Left lung (tissue), 10 donors: ENCODE results near the gene SAMM50. TPM values are rescaled to one million over a fixed set of nuclear protein-coding genes. Genes with fewer than 3 reads are reported as not detected.
A peak's percentile ranks its signal among the peaks of the same experiment; 100 is the strongest.

ENCODE experiments used
- ATAC-seq: fragments of 200-7000 bp; cut with Tn5 transposase; one replicate; pipeline ENCODE4 v1.9.1; 2020; ENCODE audit warnings: moderate library complexity
- DNase-seq, 4 donors: peaks; one replicate each; pipeline ENCODE4 v3.0.0-alpha.2; 2013 to 2020
- H3K27ac ChIP-seq, 2 donors: fragments of 200-600 bp; sonication (generic) in 1 of 2; one replicate each; pipeline versions ENCODE4 v1.5.0 to v1.8.0; 2020 to 2021
- H3K27me3 ChIP-seq, 2 donors: fragments of 200-600 bp; sonication (generic) in 1 of 2; one replicate each; pipeline versions ENCODE4 v1.5.0 to v1.8.0; 2020 to 2021
- H3K36me3 ChIP-seq, 2 donors: fragments of 200-600 bp; sonication (generic) in 1 of 2; one replicate each; pipeline versions ENCODE4 v1.5.0 to v1.8.0; 2020 to 2021
- H3K4me1 ChIP-seq, 2 donors: fragments of 200-600 bp; one replicate each; pipeline ENCODE4 v1.8.0; 2021
- H3K4me3 ChIP-seq, 2 donors: fragments of 200-600 bp; sonication (generic) in 1 of 2; one replicate each; pipeline versions ENCODE4 v1.5.0 to v1.8.0; 2020 to 2021; ENCODE audit warnings: mild to moderate bottlenecking in 1 of 2
- H3K9me3 ChIP-seq, 2 donors: fragments of 200-600 bp; sonication (generic) in 1 of 2; one replicate each; pipeline versions ENCODE4 v1.5.0 to v1.8.0; 2020 to 2021
- intact Hi-C, 2 donors: fragments of 100-400 bp; cut with DNase I; formaldehyde crosslinking; loops; one replicate each; pipeline versions ENCODE4 v1.11.2 to v1.14.2; 2022
- polyA plus RNA-seq, 6 donors: library from polyadenylated mRNA; unstranded; fragments of 120-200 nt; gene quantifications; one replicate each; pipeline ENCODE4 v1.2.1, GENCODE V29; 2013; ENCODE audit not compliant: insufficient read length in 6 of 6
- total RNA-seq, 2 donors: library from RNA; stranded (reverse); fragmentation: NEBNext Ultra II Directional; extraction: Animal tissue kit (Norgen Biotek cat#: 25700); gene quantifications; one replicate each; pipeline ENCODE4 v1.2.1, GENCODE V29; 2021
- TF ChIP-seq, protein P1 (sequence below), 2 donors: fragments of 200-600 bp; sonication (generic) in 1 of 2; IDR thresholded peaks; one replicate each; pipeline versions ENCODE4 v1.5.0 to v1.8.0; 2021; ENCODE audit warnings: antibody characterized with exemption in 2 of 2
- donor health status: DM: no; HTN: yes; CAD: no.
- donor health status: DM: no; HTN: no; CAD: no.

SAMM50 gene
- total and polyA plus RNA-seq, 8 donors = 23.3 to 66.6 (median 62.3) TPM

DNA sequence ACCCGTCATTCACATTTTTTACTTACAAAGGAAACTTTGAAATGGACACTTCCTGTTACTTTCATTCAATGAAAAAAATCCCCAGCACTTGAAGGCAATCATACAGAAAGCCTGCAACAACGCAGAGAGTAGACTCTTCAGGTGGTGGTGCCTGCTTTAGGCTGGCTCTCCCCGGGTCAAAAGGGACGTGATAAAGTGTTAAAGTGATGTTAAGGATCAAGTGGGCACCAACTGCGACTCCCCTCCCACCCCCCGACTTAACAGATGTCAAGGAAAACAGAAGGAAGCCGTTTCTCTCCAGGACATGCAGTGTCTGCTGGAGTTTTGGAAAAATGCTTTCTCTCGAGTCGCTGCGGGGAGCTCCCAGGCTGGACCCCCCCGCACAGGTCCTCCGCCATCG, 32.1 kb upstream of the SAMM50 start:
- Histone ChIP-seq H3K4me3 (peak overlapping the region; percentile 43 to 57), H3K27ac (no peak overlapping the region), H3K36me3 (no peaks in the 10 kb centered on the region), H3K27me3 (peaks cover 19 to 78% of the 10 kb centered on the region in 2 donors), H3K9me3 (no peaks in the 10 kb centered on the region), H3K4me1 (peaks cover 7 to 16% of the 10 kb centered on the region in 2 donors)
- peak; percentile 21 for ATAC-seq
- peak in 1 of 4 donors; percentile 28 for DNase-seq
- TF ChIP-seq, protein P1, sequence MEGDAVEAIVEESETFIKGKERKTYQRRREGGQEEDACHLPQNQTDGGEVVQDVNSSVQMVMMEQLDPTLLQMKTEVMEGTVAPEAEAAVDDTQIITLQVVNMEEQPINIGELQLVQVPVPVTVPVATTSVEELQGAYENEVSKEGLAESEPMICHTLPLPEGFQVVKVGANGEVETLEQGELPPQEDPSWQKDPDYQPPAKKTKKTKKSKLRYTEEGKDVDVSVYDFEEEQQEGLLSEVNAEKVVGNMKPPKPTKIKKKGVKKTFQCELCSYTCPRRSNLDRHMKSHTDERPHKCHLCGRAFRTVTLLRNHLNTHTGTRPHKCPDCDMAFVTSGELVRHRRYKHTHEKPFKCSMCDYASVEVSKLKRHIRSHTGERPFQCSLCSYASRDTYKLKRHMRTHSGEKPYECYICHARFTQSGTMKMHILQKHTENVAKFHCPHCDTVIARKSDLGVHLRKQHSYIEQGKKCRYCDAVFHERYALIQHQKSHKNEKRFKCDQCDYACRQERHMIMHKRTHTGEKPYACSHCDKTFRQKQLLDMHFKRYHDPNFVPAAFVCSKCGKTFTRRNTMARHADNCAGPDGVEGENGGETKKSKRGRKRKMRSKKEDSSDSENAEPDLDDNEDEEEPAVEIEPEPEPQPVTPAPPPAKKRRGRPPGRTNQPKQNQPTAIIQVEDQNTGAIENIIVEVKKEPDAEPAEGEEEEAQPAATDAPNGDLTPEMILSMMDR (IDR thresholded peaks at IDR 0.05) = no peak
- intact Hi-C loops = no loop called here

DNA sequence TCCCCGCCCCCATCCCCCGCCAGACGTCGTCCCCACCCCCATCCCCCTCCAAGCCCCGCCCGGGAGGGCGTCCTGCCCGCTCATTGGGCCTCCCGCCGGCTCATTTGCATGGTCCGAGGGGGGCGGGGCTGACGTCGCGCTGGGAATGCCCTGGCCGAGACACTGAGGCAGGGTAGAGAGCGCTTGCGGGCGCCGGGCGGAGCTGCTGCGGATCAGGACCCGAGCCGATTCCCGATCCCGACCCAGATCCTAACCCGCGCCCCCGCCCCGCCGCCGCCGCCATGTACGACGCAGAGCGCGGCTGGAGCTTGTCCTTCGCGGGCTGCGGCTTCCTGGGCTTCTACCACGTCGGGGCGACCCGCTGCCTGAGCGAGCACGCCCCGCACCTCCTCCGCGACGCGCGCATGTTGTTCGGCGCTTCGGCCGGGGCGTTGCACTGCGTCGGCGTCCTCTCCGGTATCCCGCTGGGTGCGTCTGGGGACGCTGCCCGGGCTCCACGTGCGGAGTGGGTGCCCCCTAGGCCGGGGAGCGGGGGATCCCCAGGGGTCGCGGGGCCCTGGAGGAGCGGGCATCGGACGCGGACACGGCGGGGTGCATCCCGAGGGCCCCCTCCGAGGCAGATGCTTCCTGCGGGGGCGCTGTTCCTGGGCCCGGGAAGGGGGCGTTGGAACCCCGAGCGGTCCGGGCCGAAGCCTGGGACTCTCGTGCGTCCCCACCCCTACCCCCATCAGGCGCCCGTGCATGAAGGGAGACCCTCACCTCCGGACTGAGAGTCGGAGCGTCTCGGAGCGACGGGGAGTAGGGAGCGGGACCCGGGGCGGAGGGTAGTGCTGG, 31.4 kb upstream of the SAMM50 start, which contains the start of gene PNPLA3:
Gene PNPLA3 (plus strand): TSS at position 175 of the 834 bp plus-strand sequence. CDS start 107 bp downstream, at position 282.
- TF ChIP-seq, protein P1 (IDR thresholded peaks at IDR 0.05) = no peak
- intact Hi-C loops = no loop called here
- ATAC-seq = peak; percentile 98
- Histone ChIP-seq H3K27ac (no peak within 1 kb of the TSS), H3K9me3 (no peaks in the 10 kb centered on the region), H3K4me1 (peaks cover 7 to 16% of the 10 kb centered on the region in 2 donors), H3K27me3 (peaks cover 19 to 71% of the 10 kb centered on the region in 2 donors), H3K36me3 (no peaks in the 10 kb centered on the region), H3K4me3 (peak within 1 kb of the TSS; percentile 43 to 57)
- peak; percentile 81 to 93 (median 92) for DNase-seq

DNA sequence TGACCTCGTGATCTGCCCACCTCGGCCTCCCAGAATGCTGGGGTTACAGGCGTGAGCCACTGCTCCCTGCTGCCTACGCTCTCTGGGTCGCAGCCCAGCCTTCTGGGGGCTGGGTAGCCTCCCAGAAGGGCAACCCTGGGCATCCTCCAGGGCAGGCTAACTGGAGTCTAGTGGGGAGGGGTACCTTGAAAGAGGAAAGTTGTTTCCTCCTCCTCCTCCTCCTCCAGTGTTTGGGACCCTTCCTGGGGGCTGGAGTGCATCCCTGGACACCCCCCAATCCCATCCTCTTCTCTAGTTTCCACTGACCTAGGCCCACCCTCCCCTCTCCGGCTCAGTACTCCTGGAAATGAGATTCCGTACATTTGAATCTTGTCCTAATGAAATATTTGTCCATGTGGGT, 30.4 kb upstream of the SAMM50 start:
- Histone ChIP-seq H3K4me1 (peaks cover 7 to 16% of the 10 kb centered on the region in 2 donors), H3K27me3 (peaks cover 16 to 61% of the 10 kb centered on the region in 2 donors), H3K4me3 (peak overlapping the region in 1 of 2 donors; percentile 57), H3K9me3 (no peaks in the 10 kb centered on the region), H3K36me3 (no peaks in the 10 kb centered on the region), H3K27ac (no peak overlapping the region)
- intact Hi-C loops = no loop called here
- DNase-seq = no peak
- no peak for ATAC-seq
- TF ChIP-seq, protein P1 (IDR thresholded peaks at IDR 0.05) = no peak

DNA sequence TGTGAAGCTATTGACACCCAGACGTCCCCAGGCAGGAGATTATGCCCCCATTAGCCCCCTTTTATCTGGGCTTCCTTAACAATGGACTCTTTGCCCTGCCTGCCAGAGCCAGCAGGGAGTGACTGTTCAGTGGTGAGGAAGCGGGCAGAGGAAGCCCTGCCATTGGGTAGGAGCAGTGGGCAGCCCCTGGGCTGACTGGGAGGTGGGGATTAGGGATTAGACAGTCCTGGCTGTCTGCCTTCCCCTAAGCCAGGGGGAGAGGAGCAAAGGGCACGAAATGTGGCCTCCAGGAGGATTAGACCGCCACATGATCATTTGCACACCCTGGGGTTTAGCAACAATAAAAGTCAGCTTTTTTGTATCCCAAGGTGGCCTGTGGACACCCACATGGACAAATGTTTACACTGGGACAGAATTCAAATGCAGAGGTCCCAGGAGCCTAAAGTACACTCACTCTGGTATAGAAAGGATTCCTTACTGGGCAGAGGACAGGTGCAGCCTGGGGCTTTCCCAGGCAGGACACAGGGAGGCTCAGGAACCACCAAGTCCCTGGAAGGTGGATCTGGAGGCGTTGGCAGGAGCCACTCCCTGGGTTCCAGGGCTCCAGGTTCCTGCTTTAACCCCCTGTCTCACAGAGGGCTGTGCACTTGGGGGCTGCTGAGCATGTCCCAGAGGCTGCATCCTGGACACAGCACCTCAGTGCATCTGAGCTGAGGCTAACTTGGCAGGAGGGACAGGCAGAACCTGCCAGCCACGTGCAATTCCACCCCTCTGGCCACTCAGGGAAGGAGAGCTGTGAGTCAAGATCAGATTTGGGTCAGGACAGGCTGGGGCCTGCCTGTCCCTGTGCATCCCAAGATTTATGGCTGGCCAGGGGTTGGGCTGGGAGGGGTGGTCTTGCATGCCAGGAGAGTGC, 29.6 kb upstream of the SAMM50 start:
- no peak overlapping the region for H3K4me3 ChIP-seq
- peaks cover 7 to 16% of the 10 kb centered on the region in 2 donors for H3K4me1 ChIP-seq
- TF ChIP-seq, protein P1 (IDR thresholded peaks at IDR 0.05) = no peak
- H3K27ac ChIP-seq = no peak overlapping the region
- ATAC-seq = no peak
- no peaks in the 10 kb centered on the region for H3K36me3 ChIP-seq
- no peaks in the 10 kb centered on the region for H3K9me3 ChIP-seq
- DNase-seq = no peak
- peaks cover 16 to 53% of the 10 kb centered on the region in 2 donors for H3K27me3 ChIP-seq
- intact Hi-C loops = no loop called here
